Astrocyte (in vitro differentiated cells and primary cell): ENCODE measurements around the gene THYN1. TPM values are rescaled to one million over a fixed set of nuclear protein-coding genes. Genes with fewer than 3 reads are reported as not detected.

Experiments used
- DNase-seq: peaks from one replicate; pipeline ENCODE4 v3.0.0-alpha.2; 2010; ENCODE audit warnings: low read depth
- FAIRE-seq: peaks from 2 replicates; lab custom pipeline; 2011; peaks lifted over from hg19 to GRCh38; lab: Jason Lieb, UNC
- H2AFZ ChIP-seq: 2 replicates; pipeline ENCODE4 v1.6.0; 2012; ENCODE audit warnings: low read depth, low read length, inconsistent platforms
- H3K27ac ChIP-seq: 2 replicates; pipeline ENCODE4 v1.5.1; 2011; ENCODE audit warnings: low read depth, low read length, inconsistent platforms
- H3K27me3 ChIP-seq: 2 replicates; pipeline ENCODE4 v1.6.0; 2011; ENCODE audit warnings: low read length, inconsistent platforms; ENCODE audit not compliant: insufficient read depth
- H3K36me3 ChIP-seq: 2 replicates; pipeline ENCODE4 v1.5.1; 2011; ENCODE audit warnings: low read length, inconsistent platforms; ENCODE audit not compliant: insufficient read depth
- H3K4me1 ChIP-seq: 2 replicates; pipeline ENCODE4 v1.5.1; 2011; ENCODE audit warnings: low read length, inconsistent platforms; ENCODE audit not compliant: insufficient read depth
- H3K4me2 ChIP-seq: 2 replicates; pipeline ENCODE4 v1.6.0; 2012; ENCODE audit warnings: low read length, inconsistent platforms
- H3K4me3 ChIP-seq: 2 replicates; pipeline ENCODE4 v1.5.1; 2011; ENCODE audit warnings: low read depth, mild to moderate bottlenecking, low read length, inconsistent platforms; ENCODE audit not compliant: insufficient read depth
- H3K79me2 ChIP-seq: 2 replicates; pipeline ENCODE4 v1.6.0; 2012; ENCODE audit warnings: mild to moderate bottlenecking, low read length, inconsistent platforms; ENCODE audit not compliant: insufficient read depth
- H3K9ac ChIP-seq: 2 replicates; pipeline ENCODE4 v1.6.0; 2012; ENCODE audit warnings: mild to moderate bottlenecking, low read length, inconsistent platforms
- H3K9me3 ChIP-seq: 2 replicates; pipeline ENCODE4 v1.5.1; 2012; ENCODE audit warnings: low read depth, mild to moderate bottlenecking, low read length, inconsistent platforms; ENCODE audit not compliant: insufficient read depth
- H4K20me1 ChIP-seq: 2 replicates; pipeline ENCODE4 v1.6.0; 2012; ENCODE audit warnings: low read length, inconsistent platforms; ENCODE audit not compliant: insufficient read depth
- H3K27ac Mint-ChIP-seq: one replicate; pipeline ENCODE4 v1.8.0; 2021; ENCODE audit warnings: mild to moderate bottlenecking, mixed read lengths; ENCODE audit not compliant: unreplicated experiment
- H3K27me3 Mint-ChIP-seq: one replicate; pipeline ENCODE4 v1.8.0; 2021; ENCODE audit warnings: low read depth, mixed read lengths; ENCODE audit not compliant: unreplicated experiment
- H3K36me3 Mint-ChIP-seq: one replicate; pipeline ENCODE4 v1.8.0; 2021; ENCODE audit warnings: low read depth, mixed read lengths; ENCODE audit not compliant: unreplicated experiment
- H3K4me1 Mint-ChIP-seq: one replicate; pipeline ENCODE4 v1.8.0; 2021; ENCODE audit warnings: low read depth, mixed read lengths; ENCODE audit not compliant: unreplicated experiment
- H3K4me3 Mint-ChIP-seq: one replicate; pipeline ENCODE4 v1.8.0; 2021; ENCODE audit warnings: mild to moderate bottlenecking, moderate library complexity, mixed read lengths; ENCODE audit not compliant: unreplicated experiment
- H3K9me3 Mint-ChIP-seq: one replicate; pipeline ENCODE4 v1.8.0; 2021; ENCODE audit warnings: mild to moderate bottlenecking, mixed read lengths; ENCODE audit not compliant: unreplicated experiment
- CTCF ChIP-seq: IDR thresholded peaks from 2 replicates; pipeline ENCODE4 v1.5.1; 2011; ENCODE audit warnings: low read depth, mild to moderate bottlenecking, inconsistent platforms, low read length, moderate library complexity; ENCODE audit not compliant: insufficient read depth
- EZH2 ChIP-seq: IDR thresholded peaks from 2 replicates; pipeline ENCODE4 v1.6.1; 2012; ENCODE audit warnings: mild to moderate bottlenecking, low read length, inconsistent platforms; ENCODE audit not compliant: insufficient read depth
- total RNA-seq: library from RNA; stranded (reverse); gene quantifications from 2 replicates; pipeline ENCODE4 v1.2.1, GENCODE V29; 2021

The THYN1 gene
- total RNA-seq, 1 donor from 2014 or later: 30.5 TPM

- Histone ChIP-seq H3K36me3 (peaks cover 19% of the 10 kb centered on the region), H2AFZ (no peak overlapping the region), H3K4me3 (no peak overlapping the region), H4K20me1 (peaks cover 3% of the 10 kb centered on the region), H3K4me2 (no peak overlapping the region), H3K9me3 (no peaks in the 10 kb centered on the region), H3K27ac (no peak overlapping the region), H3K27me3 (no peaks in the 10 kb centered on the region), H3K4me1 (no peaks in the 10 kb centered on the region), H3K9ac (no peak overlapping the region), H3K79me2 (no peaks in the 10 kb centered on the region)
- no peak for FAIRE-seq
- TF ChIP-seq CTCF: no peak
- TF ChIP-seq EZH2: no peak
- peaks cover 4% of the 10 kb centered on the region for H3K36me3 Mint-ChIP-seq
- no peaks in the 10 kb centered on the region for H3K9me3 Mint-ChIP-seq
- peaks cover 15% of the 10 kb centered on the region for H3K4me1 Mint-ChIP-seq
- DNase-seq: no peak
- H3K4me3 Mint-ChIP-seq: no peak overlapping the region
- H3K27me3 Mint-ChIP-seq: no peaks in the 10 kb centered on the region
- H3K27ac Mint-ChIP-seq: no peak overlapping the region
Measured at GRCh38 chr11:134240592-134240991, 12.6 kb downstream of the THYN1 start.

- Histone ChIP-seq H3K79me2 (peaks cover 5% of the 10 kb centered on the region), H3K9ac (no peak overlapping the region), H2AFZ (no peak overlapping the region), H3K4me2 (no peak overlapping the region), H3K4me3 (no peak overlapping the region), H3K27ac (no peak overlapping the region), H3K27me3 (no peaks in the 10 kb centered on the region), H4K20me1 (peaks cover 14% of the 10 kb centered on the region), H3K4me1 (no peaks in the 10 kb centered on the region), H3K36me3 (peaks cover 23% of the 10 kb centered on the region), H3K9me3 (no peaks in the 10 kb centered on the region)
- Mint-ChIP-seq H3K27me3 (no peaks in the 10 kb centered on the region), H3K4me3 (no peak overlapping the region), H3K9me3 (no peaks in the 10 kb centered on the region), H3K36me3 (peaks cover 4% of the 10 kb centered on the region), H3K27ac (no peak overlapping the region), H3K4me1 (peaks cover 15% of the 10 kb centered on the region)
- FAIRE-seq: no peak
- DNase-seq: no peak
- TF ChIP-seq CTCF: no peak
- no peak for TF ChIP-seq EZH2
Measured at GRCh38 chr11:134238956-134239355, 14.2 kb downstream of the THYN1 start.

- Mint-ChIP-seq H3K9me3 (no peaks in the 10 kb centered on the region), H3K36me3 (peaks cover 4% of the 10 kb centered on the region), H3K27me3 (no peaks in the 10 kb centered on the region), H3K27ac (no peak overlapping the region), H3K4me1 (peaks cover 15% of the 10 kb centered on the region), H3K4me3 (no peak overlapping the region)
- TF ChIP-seq EZH2 (no peak), CTCF (no peak)
- H3K9me3 ChIP-seq: no peaks in the 10 kb centered on the region
- no peak overlapping the region for H3K4me2 ChIP-seq
- H3K9ac ChIP-seq: no peak overlapping the region
- H4K20me1 ChIP-seq: peaks cover 23% of the 10 kb centered on the region
- peaks cover 14% of the 10 kb centered on the region for H3K36me3 ChIP-seq
- DNase-seq: no peak
- H2AFZ ChIP-seq: no peak overlapping the region
- H3K79me2 ChIP-seq: peaks cover 13% of the 10 kb centered on the region
- FAIRE-seq: no peak
- H3K27me3 ChIP-seq: no peaks in the 10 kb centered on the region
- no peak overlapping the region for H3K27ac ChIP-seq
- no peak overlapping the region for H3K4me3 ChIP-seq
- H3K4me1 ChIP-seq: no peaks in the 10 kb centered on the region
Measured at GRCh38 chr11:134237557-134237922, 15.6 kb downstream of the THYN1 start.
